Suprapubic skin (tissue), 4 donors: ENCODE data around the gene ATAD3A. TPM values are rescaled to one million over a fixed set of nuclear protein-coding genes. Genes with fewer than 3 reads are reported as not detected.
"Not testable (repeated sequence)": the region's sequence is repeated elsewhere in the genome, so short reads cannot be mapped to it uniquely, and the experiment has no call there.

Source experiments
- DNase-seq, 2 donors: peaks; one replicate each; pipeline ENCODE4 v3.0.0-alpha.2; 2019; ENCODE audit warnings: low spot score in 2 of 2
- H3K27ac ChIP-seq: fragments of 200-600 bp; sonication (generic); one replicate; pipeline ENCODE4 v1.5.1; 2019
- H3K27me3 ChIP-seq: fragments of 200-600 bp; sonication (generic); one replicate; pipeline ENCODE4 v1.5.1; 2019
- H3K36me3 ChIP-seq: fragments of 200-600 bp; sonication (generic); one replicate; pipeline ENCODE4 v1.5.1; 2019
- H3K4me1 ChIP-seq: fragments of 200-600 bp; sonication (generic); one replicate; pipeline ENCODE4 v1.5.1; 2019
- H3K4me3 ChIP-seq: fragments of 200-600 bp; sonication (generic); one replicate; pipeline ENCODE4 v1.5.1; 2019; ENCODE audit warnings: mild to moderate bottlenecking
- H3K9me3 ChIP-seq: fragments of 200-600 bp; sonication (generic); one replicate; pipeline ENCODE4 v1.5.1; 2019
- EP300 ChIP-seq: sonication (generic); formaldehyde crosslinking; IDR thresholded peaks from one replicate; pipeline ENCODE4 v1.6.1; 2017; ENCODE audit warnings: antibody characterized with exemption
- POLR2A ChIP-seq, 2 donors: fragments of 450-650 bp; IDR thresholded peaks; one replicate each; pipeline ENCODE4 v1.6.1; 2017; ENCODE audit warnings: antibody characterized with exemption in 2 of 2, mild to moderate bottlenecking in 2 of 2, moderate library complexity in 2 of 2
- POLR2AphosphoS5 ChIP-seq, 3 donors: sonication (generic); formaldehyde crosslinking; IDR thresholded peaks; one replicate each; pipeline ENCODE4 v1.6.1; 2017; ENCODE audit warnings: antibody characterized with exemption in 3 of 3
- WGBS: methylation state at CpG from one replicate; pipeline ENCODE4 v1.1.5; 2018; 5-methylcytosine and 5-hydroxymethylcytosine counted together
- total RNA-seq, 4 donors: library from RNA; depleted of rRNA; stranded (reverse); fragments of >200 nt; gene quantifications; one replicate each; pipeline ENCODE4 v1.1.0, GENCODE V29; 2016
- TF ChIP-seq, protein P1 (sequence below), 2 donors: fragments of 200-600 bp in 1 of 2; fragments of 450-650 bp in 1 of 2; sonication (generic) in 1 of 2; IDR thresholded peaks; one replicate each; pipeline ENCODE4 v1.5.1; 2016 to 2019; ENCODE audit warnings: antibody characterized with exemption in 2 of 2, mild to moderate bottlenecking in 1 of 2, moderate library complexity in 1 of 2

Gene ATAD3A
- total RNA-seq, 4 donors from 2014 or later = 15.0 to 23.2 (median 19.7) TPM

DNA sequence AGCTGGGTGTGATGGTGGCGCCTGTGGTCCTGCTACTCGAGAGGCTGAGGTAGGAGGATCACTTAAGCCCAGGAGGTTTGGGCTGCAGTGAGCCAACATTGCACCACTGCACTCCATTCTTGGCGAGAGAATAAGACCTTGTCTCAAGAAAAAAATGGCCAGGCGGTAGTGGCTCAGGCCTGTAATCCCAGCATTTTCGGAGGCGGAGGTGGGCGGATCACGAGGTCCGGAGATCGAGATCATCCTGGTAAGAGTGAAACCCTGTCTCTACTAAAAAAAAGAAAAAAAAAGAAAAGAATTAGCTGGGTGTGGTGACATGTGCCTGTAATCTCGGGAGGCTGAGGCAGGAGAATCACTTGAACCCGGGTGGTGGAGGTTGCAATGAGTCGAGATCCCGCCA is 29.1 kb upstream of the ATAD3A start:
- H3K27me3 ChIP-seq = no peaks in the 10 kb centered on the region
- no peak overlapping the region for H3K4me3 ChIP-seq
- no peaks in the 10 kb centered on the region for H3K4me1 ChIP-seq
- no peak overlapping the region for H3K27ac ChIP-seq
- H3K36me3 ChIP-seq = peaks cover 84% of the 10 kb centered on the region
- TF ChIP-seq, protein P1, sequence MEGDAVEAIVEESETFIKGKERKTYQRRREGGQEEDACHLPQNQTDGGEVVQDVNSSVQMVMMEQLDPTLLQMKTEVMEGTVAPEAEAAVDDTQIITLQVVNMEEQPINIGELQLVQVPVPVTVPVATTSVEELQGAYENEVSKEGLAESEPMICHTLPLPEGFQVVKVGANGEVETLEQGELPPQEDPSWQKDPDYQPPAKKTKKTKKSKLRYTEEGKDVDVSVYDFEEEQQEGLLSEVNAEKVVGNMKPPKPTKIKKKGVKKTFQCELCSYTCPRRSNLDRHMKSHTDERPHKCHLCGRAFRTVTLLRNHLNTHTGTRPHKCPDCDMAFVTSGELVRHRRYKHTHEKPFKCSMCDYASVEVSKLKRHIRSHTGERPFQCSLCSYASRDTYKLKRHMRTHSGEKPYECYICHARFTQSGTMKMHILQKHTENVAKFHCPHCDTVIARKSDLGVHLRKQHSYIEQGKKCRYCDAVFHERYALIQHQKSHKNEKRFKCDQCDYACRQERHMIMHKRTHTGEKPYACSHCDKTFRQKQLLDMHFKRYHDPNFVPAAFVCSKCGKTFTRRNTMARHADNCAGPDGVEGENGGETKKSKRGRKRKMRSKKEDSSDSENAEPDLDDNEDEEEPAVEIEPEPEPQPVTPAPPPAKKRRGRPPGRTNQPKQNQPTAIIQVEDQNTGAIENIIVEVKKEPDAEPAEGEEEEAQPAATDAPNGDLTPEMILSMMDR (IDR thresholded peaks at IDR 0.05) = no peak
- TF ChIP-seq POLR2A (IDR thresholded peaks at IDR 0.05) (no peak), POLR2AphosphoS5 (IDR thresholded peaks at IDR 0.05) (no peak), EP300 (no peak)
- no peak for DNase-seq
- 93% methylated on average over 14 of the region's 14 CpGs for WGBS
- no peaks in the 10 kb centered on the region for H3K9me3 ChIP-seq

DNA sequence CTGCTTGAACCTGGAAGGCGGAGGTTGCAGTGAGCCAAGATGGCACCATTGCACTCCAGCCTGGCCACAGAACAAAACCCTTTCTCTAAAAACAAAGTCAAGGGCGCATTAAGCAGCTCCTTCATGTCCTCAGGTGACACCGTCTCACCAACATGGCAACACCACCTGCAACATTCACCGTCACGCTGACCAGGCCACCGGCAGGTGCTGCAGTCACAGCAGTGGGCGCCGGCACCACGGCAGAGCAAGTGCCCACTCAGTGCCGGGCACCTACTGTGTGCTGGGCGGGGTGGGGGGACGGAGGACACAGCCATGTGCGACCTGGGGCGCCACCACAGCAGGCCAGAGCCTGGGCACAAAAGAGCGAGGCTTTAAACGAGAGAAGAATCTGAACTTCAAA is 28.2 kb upstream of the ATAD3A start:
- H3K36me3 ChIP-seq = peaks cover 85% of the 10 kb centered on the region

DNA sequence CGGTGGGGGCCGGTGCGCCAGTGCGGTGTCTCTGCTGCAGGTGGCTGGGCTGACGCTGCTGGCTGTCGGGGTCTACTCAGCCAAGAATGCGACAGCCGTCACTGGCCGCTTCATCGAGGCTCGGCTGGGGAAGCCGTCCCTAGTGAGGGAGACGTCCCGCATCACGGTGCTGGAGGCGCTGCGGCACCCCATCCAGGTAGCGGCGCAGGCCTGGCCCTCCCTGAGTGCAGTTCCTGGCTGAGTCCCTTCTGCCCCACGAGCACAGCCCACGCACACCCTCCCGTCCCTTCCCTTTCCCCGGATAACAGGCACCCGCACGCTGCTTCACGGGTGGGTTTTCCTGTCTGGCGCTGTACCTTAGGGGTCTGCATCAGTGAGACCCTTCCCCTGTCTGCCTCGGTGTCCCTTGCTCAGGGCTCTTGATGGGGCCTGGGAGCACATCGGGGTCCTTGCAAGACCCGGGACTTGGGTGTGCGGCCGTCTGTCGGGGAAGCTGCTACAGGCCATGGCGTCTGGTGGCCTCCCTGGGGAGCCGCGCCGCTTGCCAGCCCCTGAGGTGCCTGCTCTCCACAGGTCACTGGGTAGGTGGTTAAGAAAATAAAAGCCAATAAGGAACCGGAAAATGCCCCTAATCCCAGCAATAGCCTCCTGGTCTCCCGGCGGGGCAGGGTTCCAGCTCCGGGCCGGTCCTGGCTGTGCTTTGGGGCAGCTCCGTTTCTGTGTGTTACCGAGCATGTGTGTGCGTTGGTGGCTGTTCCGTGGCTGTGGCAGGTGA is 26.8 kb upstream of the ATAD3A start:
- H3K4me3 ChIP-seq, H3K9me3 ChIP-seq, H3K4me1 ChIP-seq, DNase-seq, H3K27ac ChIP-seq, H3K27me3 ChIP-seq: not testable (repeated sequence)
- peaks cover 87% of the 10 kb centered on the region for H3K36me3 ChIP-seq
- 90% methylated on average over 16 of the region's 46 CpGs for WGBS

More for the DNA sequence above, 28.2 kb upstream of the ATAD3A start:
- no peak for DNase-seq
- H3K4me3 ChIP-seq = no peak overlapping the region
- WGBS = 89% methylated on average over 14 of the region's 16 CpGs
- no peak overlapping the region for H3K27ac ChIP-seq
- H3K27me3 ChIP-seq = no peaks in the 10 kb centered on the region
- TF ChIP-seq POLR2A (IDR thresholded peaks at IDR 0.05) = no peak
- TF ChIP-seq POLR2AphosphoS5 (IDR thresholded peaks at IDR 0.05) = no peak
- TF ChIP-seq, protein P1 (IDR thresholded peaks at IDR 0.05) = no peak
- TF ChIP-seq EP300 = no peak
- no peaks in the 10 kb centered on the region for H3K4me1 ChIP-seq
- H3K9me3 ChIP-seq = no peaks in the 10 kb centered on the region

DNA sequence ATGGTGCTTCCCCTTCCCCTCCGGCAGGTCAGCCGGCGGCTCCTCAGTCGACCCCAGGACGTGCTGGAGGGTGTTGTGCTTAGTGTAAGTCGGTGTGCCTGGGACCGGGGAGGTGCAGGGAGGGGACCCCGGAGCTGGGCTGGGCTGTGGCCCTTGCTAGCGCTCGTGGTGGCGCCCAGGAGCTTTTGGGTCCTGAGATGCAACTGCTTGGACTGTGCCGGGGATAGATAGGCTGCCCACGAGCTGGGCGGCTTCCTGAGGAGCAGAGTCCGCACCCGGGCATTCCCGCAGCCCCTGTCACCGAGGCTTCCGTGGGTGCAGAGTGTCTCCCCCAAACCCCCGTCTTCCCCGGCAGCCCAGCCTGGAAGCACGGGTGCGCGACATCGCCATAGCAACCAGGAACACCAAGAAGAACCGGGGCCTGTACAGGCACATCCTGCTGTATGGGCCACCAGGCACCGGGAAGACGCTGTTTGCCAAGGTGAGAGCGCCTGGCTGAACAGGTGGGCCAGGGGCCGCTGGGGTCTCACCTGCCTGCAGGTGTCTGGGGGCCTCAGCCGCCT is 26.1 kb upstream of the ATAD3A start:
- not testable (repeated sequence) for H3K4me3 ChIP-seq, H3K9me3 ChIP-seq, H3K4me1 ChIP-seq, DNase-seq, H3K27me3 ChIP-seq, H3K27ac ChIP-seq
- WGBS = 99% methylated on average over 12 of the region's 31 CpGs
- H3K36me3 ChIP-seq = peaks cover 87% of the 10 kb centered on the region

DNA sequence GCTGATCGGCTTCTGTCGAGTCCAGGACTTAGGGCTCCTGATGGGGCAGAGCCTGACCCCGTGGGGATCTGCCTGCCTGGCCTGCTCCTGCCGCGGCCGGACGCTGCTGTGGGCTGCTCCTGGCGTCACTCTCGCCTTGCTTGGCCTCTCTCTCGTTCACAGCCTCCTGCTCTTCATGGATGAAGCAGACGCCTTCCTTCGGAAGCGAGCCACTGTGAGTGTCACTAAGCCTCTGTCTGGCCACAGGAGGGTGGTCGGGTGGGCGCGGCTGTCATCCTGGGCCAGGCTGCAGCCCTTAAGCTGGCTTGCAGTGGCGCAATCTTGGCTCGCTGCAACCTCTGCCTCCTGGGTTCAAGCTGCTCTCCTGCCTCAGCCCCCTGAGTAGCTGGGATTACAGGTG is 24.3 kb upstream of the ATAD3A start:
- 98% methylated on average over 14 of the region's 18 CpGs for WGBS
- no peak for DNase-seq
- no peak for TF ChIP-seq POLR2AphosphoS5 (IDR thresholded peaks at IDR 0.05)
- TF ChIP-seq EP300 = no peak
- no peak for TF ChIP-seq POLR2A (IDR thresholded peaks at IDR 0.05)
- TF ChIP-seq, protein P1 (IDR thresholded peaks at IDR 0.05) = no peak
- Histone ChIP-seq H3K27me3 (no peaks in the 10 kb centered on the region), H3K4me1 (no peaks in the 10 kb centered on the region), H3K27ac (no peak overlapping the region), H3K4me3 (no peak overlapping the region), H3K36me3 (peaks cover 93% of the 10 kb centered on the region), H3K9me3 (no peaks in the 10 kb centered on the region)

DNA sequence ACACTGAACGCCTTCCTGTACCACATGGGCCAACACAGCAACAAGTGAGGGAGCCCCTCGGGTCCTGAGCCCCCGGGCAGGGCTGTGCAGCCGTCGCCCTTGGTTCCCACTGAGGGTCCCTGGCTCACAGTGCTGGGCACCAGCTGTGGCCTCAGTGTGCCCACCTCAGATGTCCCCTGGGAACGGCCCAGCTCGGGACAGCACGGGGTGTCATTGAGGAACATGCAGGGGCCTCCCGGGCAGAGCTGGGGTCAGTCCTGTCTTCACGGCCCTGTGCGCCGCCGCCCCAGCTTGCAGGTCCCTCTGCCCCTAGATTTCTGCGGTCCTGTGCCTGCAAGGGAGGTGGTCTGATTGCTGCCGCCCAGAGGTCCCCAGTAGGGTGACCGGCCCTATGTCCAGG is 22.7 kb upstream of the ATAD3A start:
- TF ChIP-seq, protein P1 (IDR thresholded peaks at IDR 0.05) = no peak
- TF ChIP-seq POLR2AphosphoS5 (IDR thresholded peaks at IDR 0.05) (no peak), POLR2A (IDR thresholded peaks at IDR 0.05) (no peak), EP300 (no peak)
- WGBS = 100% methylated on average over 1 of the region's 16 CpGs
- H3K36me3 ChIP-seq = peaks cover 93% of the 10 kb centered on the region

More for the DNA sequence above, 22.7 kb upstream of the ATAD3A start:
- DNase-seq = no peak
- no peaks in the 10 kb centered on the region for H3K27me3 ChIP-seq
- no peak overlapping the region for H3K4me3 ChIP-seq
- no peak overlapping the region for H3K27ac ChIP-seq
- H3K4me1 ChIP-seq = no peaks in the 10 kb centered on the region
- H3K9me3 ChIP-seq = no peaks in the 10 kb centered on the region
